Amniotic stem cell (primary cell): ENCODE data around the gene MTCH2.
A peak's percentile ranks its signal among the peaks of the same experiment; 100 is the strongest.
"Not testable (repeated sequence)": the region's sequence is repeated elsewhere in the genome, so short reads cannot be mapped to it uniquely, and the experiment has no call there.

ENCODE experiments used
- DNase-seq: peaks from one replicate; lab custom pipeline; 2025; lab: John Stamatoyannopoulos, UW

MTCH2 gene

DNA sequence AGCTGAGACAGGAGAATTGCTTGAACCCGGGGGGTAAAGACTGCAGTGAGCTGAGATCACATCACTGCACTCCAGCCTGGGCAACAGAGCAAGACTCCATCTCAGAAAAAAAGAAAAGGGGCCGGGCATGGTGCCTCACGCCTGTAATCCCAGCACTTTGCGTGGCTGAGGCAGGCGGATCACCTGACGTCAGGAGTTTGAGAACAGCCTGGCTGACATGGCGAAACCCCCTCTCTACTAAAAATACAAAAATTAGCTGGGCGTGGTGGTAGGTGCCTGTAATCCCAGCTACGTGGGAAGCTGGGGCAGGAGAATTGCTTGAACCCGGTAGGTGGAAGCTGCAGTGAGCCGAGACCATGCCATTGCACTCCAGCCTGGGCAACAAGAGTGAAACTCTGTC, 6.0 kb downstream of the MTCH2 start:
- DNase-seq = not testable (repeated sequence)

DNA sequence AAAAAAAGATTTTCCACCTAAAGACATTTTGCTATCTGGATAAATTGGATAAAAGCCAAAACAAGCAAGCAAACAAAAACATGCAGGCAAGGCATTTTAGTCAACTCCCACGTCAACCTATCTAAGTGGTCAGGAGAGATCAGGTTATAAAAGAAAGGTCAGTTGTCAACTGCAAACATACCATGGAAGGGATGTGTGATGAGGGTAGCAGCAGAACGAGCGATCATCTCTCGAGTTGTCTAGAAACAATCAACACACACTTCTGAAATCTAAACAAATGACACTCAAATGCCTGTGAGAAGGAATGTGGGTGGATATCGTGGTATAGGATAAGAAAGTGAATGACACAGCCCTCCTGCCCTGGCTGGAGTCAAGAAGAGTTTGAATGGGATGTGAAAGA, 10.9 kb downstream of the MTCH2 start:
- DNase-seq = no peak

DNA sequence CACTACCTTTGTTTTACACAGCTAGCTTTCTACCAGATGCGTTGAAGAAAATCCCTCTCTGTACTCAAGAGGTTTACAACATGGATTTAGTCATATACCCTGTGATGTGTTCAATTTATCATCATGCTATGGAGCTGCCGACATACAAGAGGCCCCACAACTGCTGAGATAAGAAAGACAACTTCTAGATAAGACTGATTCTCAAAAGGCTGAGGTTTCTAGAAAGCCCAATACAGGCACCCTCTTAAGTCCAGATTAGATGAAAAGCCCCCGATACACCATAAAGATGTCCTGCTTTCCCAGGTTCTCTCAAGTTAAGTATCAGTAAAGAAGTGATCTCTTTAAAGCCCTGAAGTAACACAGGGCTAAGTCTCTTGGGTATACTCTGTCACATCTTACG, 14.3 kb downstream of the MTCH2 start:
- no peak for DNase-seq

DNA sequence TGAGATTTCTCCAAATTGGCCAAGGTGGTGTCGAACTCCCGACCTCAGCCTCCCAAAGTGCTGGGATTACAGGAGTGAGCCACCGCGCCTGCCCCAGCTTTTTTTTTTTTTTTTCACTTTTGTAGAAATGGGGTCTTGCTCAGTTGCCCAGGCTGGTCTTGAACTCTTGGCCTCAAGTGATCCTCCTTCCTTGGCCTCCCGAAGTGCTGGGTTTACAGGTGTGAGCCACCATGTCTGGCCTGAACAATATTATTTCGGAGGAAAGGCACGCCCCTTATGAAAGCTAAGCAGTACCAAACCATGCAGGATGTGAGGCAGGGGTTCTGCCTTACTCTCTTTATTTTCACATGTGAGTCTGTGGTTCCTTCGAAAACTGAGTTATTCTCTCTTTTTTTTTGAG, 16.1 kb downstream of the MTCH2 start:
- no peak for DNase-seq

DNA sequence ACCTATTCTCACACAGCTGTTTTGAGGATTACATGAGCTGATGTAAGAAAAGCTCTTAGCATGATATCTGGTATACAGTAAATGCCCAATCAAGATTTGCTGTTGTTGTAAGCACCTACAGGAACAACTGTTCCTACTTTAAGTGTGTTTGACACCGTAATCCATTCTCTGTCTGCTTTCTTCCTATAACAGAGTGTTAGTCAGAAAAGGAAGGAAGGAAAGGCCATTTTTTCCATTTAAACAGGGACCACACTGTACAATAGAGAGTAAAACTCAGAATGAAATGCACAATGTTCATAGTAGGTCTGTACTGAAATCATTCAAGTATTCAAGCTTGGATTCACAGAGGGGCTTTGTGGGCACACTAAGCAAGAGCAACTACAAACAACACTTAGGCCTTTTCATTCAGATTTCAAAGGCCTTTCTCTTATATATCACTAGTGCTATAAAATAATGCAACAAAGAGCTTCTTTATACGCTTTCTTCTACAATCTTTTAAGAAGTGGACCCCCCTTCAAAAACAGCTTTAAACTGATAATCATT, 21.5 kb downstream of the MTCH2 start:
- DNase-seq = no peak

- peak; percentile 65 for DNase-seq
These were observed 24.9 kb downstream of the MTCH2 start for GRCh38 chr11:47617417-47617809.

DNA sequence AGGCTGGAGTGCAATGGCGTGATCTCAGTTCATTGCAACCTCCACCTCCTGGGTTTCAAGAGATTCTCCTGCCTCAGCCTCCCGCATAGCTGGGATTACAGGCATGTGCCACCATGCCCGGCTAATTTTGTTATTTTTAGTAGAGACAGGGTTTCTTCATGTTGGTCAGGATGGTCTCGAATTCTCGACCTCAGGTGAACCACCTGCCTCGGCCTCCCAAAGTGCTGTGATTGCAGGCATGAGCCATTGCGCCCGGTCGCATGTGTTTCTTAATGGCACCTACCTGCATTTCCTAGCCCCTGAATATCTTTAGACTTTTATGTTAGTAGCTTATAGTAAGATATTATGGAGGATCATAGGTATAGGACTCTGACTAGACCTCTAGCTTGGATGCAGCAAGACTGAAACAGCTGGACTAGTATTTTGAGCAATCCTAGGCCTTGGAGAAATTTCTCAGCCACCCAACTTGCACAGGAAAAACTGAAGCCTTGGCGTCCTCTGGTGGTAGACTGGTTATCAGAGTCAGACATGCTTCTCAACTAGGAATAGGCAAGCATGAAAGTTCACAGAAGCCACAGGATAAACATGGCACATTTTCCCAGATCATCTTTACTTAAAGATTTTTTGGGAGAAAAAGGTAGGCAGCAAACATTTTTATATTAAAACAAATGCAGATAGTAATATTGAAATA, 25.5 kb downstream of the MTCH2 start:
- peak; percentile 67 for DNase-seq

DNA sequence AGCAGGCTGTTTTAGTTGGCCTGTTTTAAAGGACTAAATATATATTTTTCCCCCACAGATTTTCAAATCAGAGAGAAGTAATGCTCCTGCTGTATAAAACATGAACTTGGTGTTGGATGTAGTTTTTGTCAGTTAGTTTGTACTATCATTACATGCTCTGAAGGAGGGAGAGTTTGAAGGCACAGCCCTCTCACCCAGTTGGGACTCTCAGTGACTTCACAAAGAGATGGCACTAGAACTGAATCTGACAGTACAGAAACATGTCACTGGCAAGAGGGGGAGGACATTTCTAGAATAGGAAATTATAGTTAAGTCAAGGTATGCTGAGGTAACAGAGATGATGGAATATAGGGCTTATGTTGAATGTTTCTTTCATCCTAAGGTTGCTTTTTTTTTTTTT, 27.1 kb downstream of the MTCH2 start:
- no peak for DNase-seq

DNA sequence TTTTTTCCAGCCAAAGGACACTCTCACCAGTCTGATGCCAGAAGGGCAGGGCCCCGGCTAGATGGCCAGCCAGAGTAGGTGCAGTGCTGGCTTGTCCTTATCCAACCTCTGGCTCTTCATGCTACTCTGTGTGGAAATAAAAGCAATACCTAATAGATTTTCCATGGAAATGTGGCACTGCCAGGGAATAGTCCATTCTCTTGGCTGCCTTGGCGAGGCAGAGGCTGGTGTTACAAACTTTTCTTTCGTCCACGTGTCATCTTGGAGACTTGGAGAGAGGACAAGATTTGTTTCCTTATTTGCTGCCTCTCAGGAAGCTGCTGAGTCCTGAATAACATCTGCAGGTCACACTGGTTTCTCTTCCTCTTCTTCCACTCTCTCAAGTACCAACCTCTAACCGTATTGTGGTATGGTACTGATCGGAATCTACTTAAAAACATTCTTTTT, 31.0 kb downstream of the MTCH2 start:
- DNase-seq = no peak

GRCh38 chr11:47609675-47610074, 32.7 kb downstream of the MTCH2 start:
- DNase-seq = no peak

GRCh38 chr11:47607380-47607779, 35.0 kb downstream of the MTCH2 start:
- peak; percentile 48 for DNase-seq

DNA sequence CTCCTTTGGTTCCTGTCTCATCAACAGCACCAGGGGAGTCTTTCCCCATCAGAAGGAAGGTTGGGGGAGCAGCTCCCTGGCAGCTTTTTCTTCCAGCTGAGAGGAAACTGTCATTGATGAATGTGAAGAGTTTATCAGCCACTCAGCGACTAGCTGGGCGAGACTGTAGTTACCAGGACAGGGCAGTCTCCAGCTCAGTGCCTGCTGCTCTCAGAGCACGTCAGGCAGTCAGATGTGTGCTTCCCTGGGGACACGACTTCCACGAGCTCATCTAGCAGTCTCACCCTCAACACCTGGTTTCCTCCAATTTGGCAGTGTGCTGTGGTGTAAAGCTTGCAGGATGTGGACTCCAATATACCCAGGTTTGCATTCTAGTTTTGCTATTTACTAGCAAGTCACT, 35.6 kb downstream of the MTCH2 start:
- DNase-seq = no peak

- no peak for DNase-seq
These were observed 36.4 kb downstream of the MTCH2 start for GRCh38 chr11:47605921-47606320.

GRCh38 chr11:47603295-47603694, 39.1 kb downstream of the MTCH2 start:
- DNase-seq = no peak

- DNase-seq = no peak
These were observed 42.5 kb downstream of the MTCH2 start for GRCh38 chr11:47599902-47600301.

DNA sequence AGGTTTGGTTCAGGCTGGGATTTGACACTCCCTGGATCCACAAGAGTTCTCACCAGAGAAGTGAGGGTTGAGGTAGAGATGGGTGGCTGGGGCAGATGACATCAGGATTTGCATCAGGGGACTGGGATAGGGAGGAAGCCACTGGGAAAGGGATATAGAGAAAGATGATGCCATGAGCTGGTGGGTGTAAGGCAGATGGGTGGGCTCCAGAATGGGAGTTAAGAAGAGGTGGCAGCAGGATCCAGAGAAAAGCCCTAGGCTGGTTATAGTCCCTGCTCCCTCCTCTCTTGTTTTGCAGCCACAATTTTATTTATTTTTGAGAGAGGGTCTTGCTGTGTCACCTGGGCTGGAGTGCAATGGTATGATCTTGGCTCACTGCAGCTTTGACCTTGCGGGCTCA, 46.4 kb downstream of the MTCH2 start:
- DNase-seq = no peak

- no peak for DNase-seq
These were observed 47.3 kb downstream of the MTCH2 start for GRCh38 chr11:47595029-47595428.

- no peak for DNase-seq
These were observed 48.2 kb downstream of the MTCH2 start, which contains the start of gene C1QTNF4 for GRCh38 chr11:47593934-47594855. TSS of gene C1QTNF4 (minus strand) at chr11:47594411. CDS start at chr11:47590810, 3,601 bp downstream.

- no peak for DNase-seq
These were observed 48.8 kb downstream of the MTCH2 start for GRCh38 chr11:47593492-47593933.

DNA sequence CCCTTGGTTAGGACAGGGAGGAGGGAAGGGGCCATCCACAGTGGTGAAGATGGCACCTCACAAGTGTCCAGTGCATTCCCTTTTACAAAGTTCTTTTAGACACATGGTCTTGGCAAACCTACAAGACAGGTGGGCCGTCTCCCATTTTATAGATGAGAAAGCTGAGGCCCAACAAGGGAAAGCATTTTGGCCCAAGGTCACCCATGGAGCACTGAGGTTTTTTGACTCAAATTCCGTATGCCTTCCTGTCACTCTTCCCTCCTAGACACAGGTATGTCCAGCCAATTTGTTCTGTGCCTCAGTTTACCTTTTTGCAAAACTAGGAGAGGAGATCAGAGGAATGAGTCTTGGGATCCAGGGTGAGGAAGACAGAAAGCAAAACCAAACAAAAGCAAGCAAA, 49.4 kb downstream of the MTCH2 start:
- DNase-seq = no peak

- DNase-seq = no peak
These were observed 50.1 kb downstream of the MTCH2 start for GRCh38 chr11:47592251-47592650.

- DNase-seq = no peak
These were observed 50.6 kb downstream of the MTCH2 start for GRCh38 chr11:47591764-47592163.
